ENCODE measurements around the gene ITGA6. TPM values are rescaled to one million over a fixed set of nuclear protein-coding genes. Genes with fewer than 3 reads are reported as not detected.
"Not testable (repeated sequence)": the region's sequence is repeated elsewhere in the genome, so short reads cannot be mapped to it uniquely, and the experiment has no call there.

The ITGA6 gene
- total RNA-seq, 1 experiment from 2014 or later, result 0.37 TPM

- Histone ChIP-seq H3K27me3 (ENCODE audit: low read length) (no peaks in the 10 kb centered on the region), H3K36me3 (ENCODE audit: insufficient read depth, low read length) (peaks cover 15% of the 10 kb centered on the region; the same call in 1 of the 2 replicates), H3K4me3 (ENCODE audit: low read length) (no peak overlapping the region), H3K79me2 (ENCODE audit: low read length) (no peaks in the 10 kb centered on the region; the same call in 1 of the 2 replicates), H3K27ac (ENCODE audit: low read length) (no peak overlapping the region), H3K4me2 (ENCODE audit: low read depth, low read length, poor library complexity, severe bottlenecking) (no peak overlapping the region), H2AFZ (ENCODE audit: low read length) (no peak overlapping the region), H3K9me3 (ENCODE audit: low read length) (peaks cover 22% of the 10 kb centered on the region), H3K9ac (ENCODE audit: low read length) (no peak overlapping the region), H3K9me2 (replicated peaks; ENCODE audit: insufficient read depth, low read length) (no peaks in the 10 kb centered on the region), H3K4me1 (ENCODE audit: low read length) (peaks cover 16% of the 10 kb centered on the region), H4K20me1 (ENCODE audit: insufficient read depth, low read depth, low read length) (no peaks in the 10 kb centered on the region)
- DNase-seq, result no peak
Observed at GRCh38 chr2:172513524-172513900, 86.1 kb downstream of the ITGA6 start.

GRCh38 chr2:172513935-172514586 is 86.7 kb downstream of the ITGA6 start:
- no peak overlapping the region for H3K4me2 ChIP-seq (ENCODE audit: low read depth, low read length, poor library complexity, severe bottlenecking)
- H3K9me3 ChIP-seq (ENCODE audit: low read length), result peaks cover 22% of the 10 kb centered on the region
- H4K20me1 ChIP-seq (ENCODE audit: insufficient read depth, low read depth, low read length), result no peaks in the 10 kb centered on the region
- no peaks in the 10 kb centered on the region for H3K27me3 ChIP-seq (ENCODE audit: low read length)
- H3K4me1 ChIP-seq (ENCODE audit: low read length), result peaks cover 16% of the 10 kb centered on the region
- no peak for DNase-seq
- no peaks in the 10 kb centered on the region for H3K9me2 ChIP-seq (replicated peaks; ENCODE audit: insufficient read depth, low read length)
- H3K4me3 ChIP-seq (ENCODE audit: low read length), result no peak overlapping the region
- no peak overlapping the region for H2AFZ ChIP-seq (ENCODE audit: low read length)
- no peak overlapping the region for H3K27ac ChIP-seq (ENCODE audit: low read length)
- H3K79me2 ChIP-seq (ENCODE audit: low read length), result no peaks in the 10 kb centered on the region; the same call in 1 of the 2 replicates
- H3K36me3 ChIP-seq (ENCODE audit: insufficient read depth, low read length), result peaks cover 15% of the 10 kb centered on the region; the same call in 1 of the 2 replicates
- H3K9ac ChIP-seq (ENCODE audit: low read length), result no peak overlapping the region

DNA sequence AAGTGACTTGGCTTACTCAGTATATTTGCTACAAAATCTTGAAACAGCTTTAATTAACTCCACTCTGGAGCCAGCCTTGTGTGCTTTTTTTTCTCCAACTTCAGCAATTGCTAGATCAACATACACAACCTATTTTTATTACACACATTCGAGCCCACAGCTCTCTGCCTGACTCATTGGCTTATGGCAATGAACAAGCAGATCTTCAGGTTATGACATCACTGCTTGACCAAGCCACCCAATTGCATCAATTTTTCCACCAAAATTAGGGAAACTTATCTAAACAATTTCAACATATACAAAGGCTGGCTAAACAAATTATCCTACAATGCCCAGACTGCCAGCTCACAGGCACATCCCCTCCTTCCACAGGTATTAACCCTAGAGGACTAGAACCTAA is 88.9 kb downstream of the ITGA6 start:
- H3K4me3 ChIP-seq (ENCODE audit: low read length), result no peak overlapping the region
- no peak overlapping the region for H3K27ac ChIP-seq (ENCODE audit: low read length)
- peaks cover under 1% of the 10 kb centered on the region for H3K4me1 ChIP-seq (ENCODE audit: low read length)
- peaks cover 20% of the 10 kb centered on the region; the same call in 1 of the 2 replicates for H3K36me3 ChIP-seq (ENCODE audit: insufficient read depth, low read length)
- H3K27me3 ChIP-seq (ENCODE audit: low read length), result no peaks in the 10 kb centered on the region
- H3K9ac ChIP-seq (ENCODE audit: low read length), result no peak overlapping the region
- no peak for DNase-seq
- H3K4me2 ChIP-seq (ENCODE audit: low read depth, low read length, poor library complexity, severe bottlenecking), result no peak overlapping the region
- H2AFZ ChIP-seq (ENCODE audit: low read length), result no peak overlapping the region
- H4K20me1 ChIP-seq (ENCODE audit: insufficient read depth, low read depth, low read length), result no peaks in the 10 kb centered on the region
- no peaks in the 10 kb centered on the region; the same call in 1 of the 2 replicates for H3K79me2 ChIP-seq (ENCODE audit: low read length)
- H3K9me3 ChIP-seq (ENCODE audit: low read length), result peaks cover 33% of the 10 kb centered on the region
- H3K9me2 ChIP-seq (replicated peaks; ENCODE audit: insufficient read depth, low read length), result no peaks in the 10 kb centered on the region

DNA sequence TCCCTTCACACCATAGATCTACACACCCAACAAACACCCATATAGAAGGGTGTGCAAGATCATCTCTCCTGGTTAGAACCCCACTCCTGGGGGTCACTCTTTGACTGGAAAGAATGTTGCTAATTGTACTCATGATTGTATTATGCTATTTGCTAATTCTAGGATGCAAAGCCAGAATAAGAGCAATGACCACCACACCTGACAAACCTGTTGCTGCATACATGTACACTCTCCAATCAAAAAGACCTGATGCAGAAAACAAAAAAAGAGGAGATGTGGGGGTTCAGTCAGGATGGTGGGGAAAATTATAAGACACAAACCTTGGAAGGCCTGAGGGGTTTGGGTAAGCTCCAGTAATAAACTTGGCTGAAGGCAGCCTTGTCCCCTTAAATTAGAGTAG is 91.6 kb downstream of the ITGA6 start:
- Histone ChIP-seq H3K9ac (ENCODE audit: low read length) (no peak overlapping the region), H3K4me2 (ENCODE audit: low read depth, low read length, poor library complexity, severe bottlenecking) (no peak overlapping the region), H4K20me1 (ENCODE audit: insufficient read depth, low read depth, low read length) (no peaks in the 10 kb centered on the region)

GRCh38 chr2:172525601-172526000 is 98.2 kb downstream of the ITGA6 start:
- H3K9ac ChIP-seq (ENCODE audit: low read length), result no peak overlapping the region
- no peaks in the 10 kb centered on the region for H3K27me3 ChIP-seq (ENCODE audit: low read length)
- no peaks in the 10 kb centered on the region; the same call in 1 of the 2 replicates for H3K9me3 ChIP-seq (ENCODE audit: low read length)
- H3K9me2 ChIP-seq (replicated peaks; ENCODE audit: insufficient read depth, low read length), result no peaks in the 10 kb centered on the region
- H3K4me1 ChIP-seq (ENCODE audit: low read length), result no peaks in the 10 kb centered on the region
- no peaks in the 10 kb centered on the region for H3K79me2 ChIP-seq (ENCODE audit: low read length)
- no peaks in the 10 kb centered on the region for H4K20me1 ChIP-seq (ENCODE audit: insufficient read depth, low read depth, low read length)
- H3K36me3 ChIP-seq (ENCODE audit: insufficient read depth, low read length), result peaks cover 7% of the 10 kb centered on the region
- no peak overlapping the region for H3K4me3 ChIP-seq (ENCODE audit: low read length)
- H2AFZ ChIP-seq (ENCODE audit: low read length), result no peak overlapping the region
- H3K4me2 ChIP-seq (ENCODE audit: low read depth, low read length, poor library complexity, severe bottlenecking), result no peak overlapping the region
- no peak for DNase-seq
- no peak overlapping the region for H3K27ac ChIP-seq (ENCODE audit: low read length)

More for the DNA sequence above, 91.6 kb downstream of the ITGA6 start:
- Histone ChIP-seq H3K9me3 (ENCODE audit: low read length) (peaks cover 14% of the 10 kb centered on the region), H3K36me3 (ENCODE audit: insufficient read depth, low read length) (peaks cover 6% of the 10 kb centered on the region; the same call in 1 of the 2 replicates), H3K79me2 (ENCODE audit: low read length) (no peaks in the 10 kb centered on the region; the same call in 1 of the 2 replicates), H3K4me3 (ENCODE audit: low read length) (no peak overlapping the region), H3K4me1 (ENCODE audit: low read length) (no peaks in the 10 kb centered on the region), H2AFZ (ENCODE audit: low read length) (no peak overlapping the region), H3K27ac (ENCODE audit: low read length) (no peak overlapping the region), H3K27me3 (ENCODE audit: low read length) (no peaks in the 10 kb centered on the region), H3K9me2 (replicated peaks; ENCODE audit: insufficient read depth, low read length) (no peaks in the 10 kb centered on the region)
- DNase-seq, result no peak

DNA sequence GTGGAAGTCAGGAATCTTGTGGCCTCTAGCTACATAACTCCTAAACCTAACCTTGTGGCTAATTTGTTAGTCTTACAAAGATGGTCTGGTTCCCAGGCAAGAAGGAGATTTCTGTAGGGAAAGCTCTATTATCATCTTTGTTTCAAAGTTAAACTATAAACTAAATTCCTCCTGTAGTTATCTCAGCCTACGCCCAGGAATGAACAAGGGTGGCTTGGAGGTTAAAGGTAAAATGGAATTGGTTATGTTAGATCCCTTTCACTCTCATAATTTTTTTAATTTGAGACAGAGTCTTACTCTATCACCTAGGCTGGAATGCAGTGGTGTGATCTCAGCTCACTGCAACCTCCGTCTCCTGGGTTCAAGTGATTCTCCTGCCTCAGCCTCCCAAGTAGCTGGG is 103.9 kb downstream of the ITGA6 start:
- H4K20me1 ChIP-seq (ENCODE audit: insufficient read depth, low read depth, low read length), result no peaks in the 10 kb centered on the region
- H3K4me2 ChIP-seq (ENCODE audit: low read depth, low read length, poor library complexity, severe bottlenecking), result no peak overlapping the region
- H3K36me3 ChIP-seq (ENCODE audit: insufficient read depth, low read length), result peaks cover 15% of the 10 kb centered on the region
- H3K9me2 ChIP-seq (replicated peaks; ENCODE audit: insufficient read depth, low read length), result no peaks in the 10 kb centered on the region
- no peaks in the 10 kb centered on the region for H3K27me3 ChIP-seq (ENCODE audit: low read length)
- H3K27ac ChIP-seq (ENCODE audit: low read length), result no peak overlapping the region
- peaks cover 12% of the 10 kb centered on the region; the same call in 1 of the 2 replicates for H3K79me2 ChIP-seq (ENCODE audit: low read length)
- no peak overlapping the region for H3K4me3 ChIP-seq (ENCODE audit: low read length)
- H3K9ac ChIP-seq (ENCODE audit: low read length), result no peak overlapping the region
- H2AFZ ChIP-seq (ENCODE audit: low read length), result no peak overlapping the region
- H3K4me1 ChIP-seq (ENCODE audit: low read length), result peaks cover 7% of the 10 kb centered on the region
- no peak for DNase-seq
- peaks cover 7% of the 10 kb centered on the region; the same call in 1 of the 2 replicates for H3K9me3 ChIP-seq (ENCODE audit: low read length)

GRCh38 chr2:172532461-172532860 is 105.1 kb downstream of the ITGA6 start:
- not testable (repeated sequence) for H3K4me3 ChIP-seq (ENCODE audit: low read length); H3K27me3 ChIP-seq (ENCODE audit: low read length); H3K9ac ChIP-seq (ENCODE audit: low read length); H2AFZ ChIP-seq (ENCODE audit: low read length); H3K9me2 ChIP-seq (replicated peaks; ENCODE audit: insufficient read depth, low read length); H4K20me1 ChIP-seq (ENCODE audit: insufficient read depth, low read depth, low read length); DNase-seq; H3K9me3 ChIP-seq (ENCODE audit: low read length); H3K27ac ChIP-seq (ENCODE audit: low read length); H3K4me1 ChIP-seq (ENCODE audit: low read length); H3K4me2 ChIP-seq (ENCODE audit: low read depth, low read length, poor library complexity, severe bottlenecking)
- H3K79me2 ChIP-seq (ENCODE audit: low read length), result peaks cover 12% of the 10 kb centered on the region; the same call in 1 of the 2 replicates
- peaks cover 15% of the 10 kb centered on the region for H3K36me3 ChIP-seq (ENCODE audit: insufficient read depth, low read length)

GRCh38 chr2:172533687-172534086 is 106.3 kb downstream of the ITGA6 start:
- no peak overlapping the region for H2AFZ ChIP-seq (ENCODE audit: low read length)
- no peak for DNase-seq
- no peaks in the 10 kb centered on the region for H3K27me3 ChIP-seq (ENCODE audit: low read length)
- H3K4me3 ChIP-seq (ENCODE audit: low read length), result no peak overlapping the region
- H3K27ac ChIP-seq (ENCODE audit: low read length), result no peak overlapping the region
- no peak overlapping the region for H3K4me2 ChIP-seq (ENCODE audit: low read depth, low read length, poor library complexity, severe bottlenecking)
- peaks cover 7% of the 10 kb centered on the region for H3K4me1 ChIP-seq (ENCODE audit: low read length)
- H3K36me3 ChIP-seq (ENCODE audit: insufficient read depth, low read length), result peaks cover 15% of the 10 kb centered on the region
- H3K9ac ChIP-seq (ENCODE audit: low read length), result no peak overlapping the region
- H3K9me3 ChIP-seq (ENCODE audit: low read length), result peaks cover 7% of the 10 kb centered on the region; the same call in 1 of the 2 replicates
- no peaks in the 10 kb centered on the region for H3K9me2 ChIP-seq (replicated peaks; ENCODE audit: insufficient read depth, low read length)
- peaks cover 12% of the 10 kb centered on the region; the same call in 1 of the 2 replicates for H3K79me2 ChIP-seq (ENCODE audit: low read length)
- no peaks in the 10 kb centered on the region for H4K20me1 ChIP-seq (ENCODE audit: insufficient read depth, low read depth, low read length)
